ENCODE results near the gene PNLIPRP1.

DNA sequence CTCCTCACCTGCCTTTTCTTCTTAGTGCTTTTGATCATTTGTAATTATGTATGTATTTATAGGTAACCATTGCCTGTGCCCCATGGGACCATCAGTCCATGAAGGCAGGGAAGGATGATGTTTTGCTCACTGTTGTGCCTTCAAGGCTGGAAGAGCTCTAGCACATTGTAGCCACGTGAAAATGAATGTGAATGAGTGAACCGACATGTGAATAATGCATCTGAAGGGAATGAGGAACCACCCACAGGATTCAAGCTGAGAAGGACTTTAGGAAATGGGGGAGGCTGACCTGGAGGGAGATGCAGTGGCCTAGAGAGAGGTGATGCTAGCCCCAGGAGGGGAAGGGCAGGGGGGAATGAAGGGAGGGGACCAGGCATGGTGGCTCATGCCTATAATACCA is 24.0 kb downstream of the PNLIPRP1 start:
- TF ChIP-seq, protein P1, sequence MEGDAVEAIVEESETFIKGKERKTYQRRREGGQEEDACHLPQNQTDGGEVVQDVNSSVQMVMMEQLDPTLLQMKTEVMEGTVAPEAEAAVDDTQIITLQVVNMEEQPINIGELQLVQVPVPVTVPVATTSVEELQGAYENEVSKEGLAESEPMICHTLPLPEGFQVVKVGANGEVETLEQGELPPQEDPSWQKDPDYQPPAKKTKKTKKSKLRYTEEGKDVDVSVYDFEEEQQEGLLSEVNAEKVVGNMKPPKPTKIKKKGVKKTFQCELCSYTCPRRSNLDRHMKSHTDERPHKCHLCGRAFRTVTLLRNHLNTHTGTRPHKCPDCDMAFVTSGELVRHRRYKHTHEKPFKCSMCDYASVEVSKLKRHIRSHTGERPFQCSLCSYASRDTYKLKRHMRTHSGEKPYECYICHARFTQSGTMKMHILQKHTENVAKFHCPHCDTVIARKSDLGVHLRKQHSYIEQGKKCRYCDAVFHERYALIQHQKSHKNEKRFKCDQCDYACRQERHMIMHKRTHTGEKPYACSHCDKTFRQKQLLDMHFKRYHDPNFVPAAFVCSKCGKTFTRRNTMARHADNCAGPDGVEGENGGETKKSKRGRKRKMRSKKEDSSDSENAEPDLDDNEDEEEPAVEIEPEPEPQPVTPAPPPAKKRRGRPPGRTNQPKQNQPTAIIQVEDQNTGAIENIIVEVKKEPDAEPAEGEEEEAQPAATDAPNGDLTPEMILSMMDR (IDR thresholded peaks at IDR 0.05; ENCODE audit: low read depth, low read length), result no peak
- TF ChIP-seq POLR2A (IDR thresholded peaks at IDR 0.05; ENCODE audit: extremely low read depth, insufficient read length), result no peak

Data from NB4 (cell line).